Neural cell (in vitro differentiated cells): ENCODE measurements around the gene CPVL. TPM values are rescaled to one million over a fixed set of nuclear protein-coding genes. Genes with fewer than 3 reads are reported as not detected.

Source experiments
- H2AFZ ChIP-seq: fragments of 200-600, 300-800 bp; sonication (generic), shearing (Covaris generic); 2 replicates; pipeline ENCODE4 v1.6.0; 2014; ENCODE audit warnings: low read depth, mild to moderate bottlenecking, antibody characterized with exemption, low read length, moderate library complexity
- H3F3A ChIP-seq: fragments of 200-600 bp; shearing (Covaris generic); 2 replicates; pipeline ENCODE4 v1.6.1; 2016; ENCODE audit warnings: mild to moderate bottlenecking, moderate library complexity, mixed read lengths, antibody characterized with exemption, low read length; ENCODE audit not compliant: insufficient read depth, poor library complexity, severe bottlenecking
- H3K27ac ChIP-seq: fragments of 200-600, 300-800 bp; sonication (generic), shearing (Covaris generic); 2 replicates; pipeline ENCODE4 v1.5.1; 2014; ENCODE audit warnings: mild to moderate bottlenecking, low read length, moderate library complexity
- H3K27me3 ChIP-seq: fragments of 300-800, 200-600 bp; sonication (generic), shearing (Covaris generic); 2 replicates; pipeline ENCODE4 v1.6.0; 2014; ENCODE audit warnings: mild to moderate bottlenecking, low read depth, low read length, moderate library complexity; ENCODE audit not compliant: insufficient read depth
- H3K36me3 ChIP-seq: fragments of 300-800, 200-600 bp; sonication (generic), shearing (Covaris generic); 2 replicates; pipeline ENCODE4 v1.5.1; 2014; ENCODE audit warnings: mild to moderate bottlenecking, antibody characterized with exemption, low read length, moderate library complexity; ENCODE audit not compliant: insufficient read depth
- H3K4me2 ChIP-seq: fragments of 300-800, 200-600 bp; sonication (generic), shearing (Covaris generic); 2 replicates; pipeline ENCODE4 v1.6.0; 2014; ENCODE audit warnings: mild to moderate bottlenecking, low read length
- H3K4me3 ChIP-seq: fragments of 300-800, 200-600 bp; sonication (generic), shearing (Covaris generic); 2 replicates; pipeline ENCODE4 v1.5.1; 2014; ENCODE audit warnings: mild to moderate bottlenecking, low read length, moderate library complexity
- H3K79me2 ChIP-seq: fragments of 200-600 bp; shearing (Covaris generic); replicated peaks from 2 replicates; pipeline ENCODE4 v1.6.0; 2014; ENCODE audit warnings: mild to moderate bottlenecking, low read length, moderate library complexity; ENCODE audit not compliant: insufficient read depth
- H3K9ac ChIP-seq: fragments of 300-800, 200-600 bp; sonication (generic), shearing (Covaris generic); 2 replicates; pipeline ENCODE4 v1.6.1; 2016; ENCODE audit warnings: mild to moderate bottlenecking, low read length, mixed read lengths
- H3K9me2 ChIP-seq: fragments of 200-600 bp; shearing (Covaris generic); 2 replicates; pipeline ENCODE4 v1.6.1; 2016; ENCODE audit warnings: mild to moderate bottlenecking, low read length, mixed read lengths; ENCODE audit not compliant: insufficient read depth
- H3K9me3 ChIP-seq: fragments of 200-600, 300-800 bp; sonication (generic), shearing (Covaris generic); 2 replicates; pipeline ENCODE4 v1.6.1; 2016; ENCODE audit warnings: mild to moderate bottlenecking, mixed run types, low read length, moderate library complexity, mixed read lengths
- H4K20me1 ChIP-seq: fragments of 200-600 bp; shearing (Covaris generic); 2 replicates; pipeline ENCODE4 v1.6.1; 2016; ENCODE audit warnings: mild to moderate bottlenecking, mixed run types; ENCODE audit not compliant: insufficient read depth
- CTCF ChIP-seq: fragments of 450-650 bp; IDR thresholded peaks from 2 replicates; pipeline ENCODE4 v1.5.1; 2014; ENCODE audit warnings: antibody characterized with exemption, mild to moderate bottlenecking, moderate library complexity; ENCODE audit not compliant: poor library complexity, severe bottlenecking
- EP300 ChIP-seq: fragments of 450-650 bp; conservative IDR thresholded peaks from 2 replicates; pipeline ENCODE4 v1.6.1; 2014; ENCODE audit warnings: antibody characterized with exemption, mild to moderate bottlenecking, moderate library complexity; ENCODE audit not compliant: poor library complexity, severe bottlenecking
- EZH2 ChIP-seq: fragments of 200-600, 300-800 bp; shearing (Covaris generic), sonication (generic); IDR thresholded peaks from 2 replicates; pipeline ENCODE4 v1.6.1; 2014; ENCODE audit warnings: antibody characterized with exemption, low read length, borderline replicate concordance, mild to moderate bottlenecking; ENCODE audit not compliant: insufficient read depth, poor library complexity, severe bottlenecking
- MXI1 ChIP-seq: fragments of 450-650 bp; conservative IDR thresholded peaks from 2 replicates; pipeline ENCODE4 v1.6.1; 2014; ENCODE audit warnings: antibody characterized with exemption, mild to moderate bottlenecking; ENCODE audit not compliant: poor library complexity, severe bottlenecking
- POLR2AphosphoS5 ChIP-seq: IDR thresholded peaks from 2 replicates; pipeline ENCODE4 v1.6.1; 2012
- RAD21 ChIP-seq: fragments of 450-650 bp; conservative IDR thresholded peaks from 2 replicates; pipeline ENCODE4 v1.6.1; 2014; ENCODE audit warnings: antibody characterized with exemption, mild to moderate bottlenecking, moderate library complexity
- REST ChIP-seq: IDR thresholded peaks from 2 replicates; pipeline ENCODE4 v1.6.1; 2012; ENCODE audit warnings: borderline replicate concordance
- SMC3 ChIP-seq: fragments of 450-650 bp; conservative IDR thresholded peaks from 2 replicates; pipeline ENCODE4 v1.6.1; 2014; ENCODE audit warnings: antibody characterized with exemption, mild to moderate bottlenecking, moderate library complexity; ENCODE audit not compliant: poor library complexity
- TAF1 ChIP-seq: IDR thresholded peaks from 2 replicates; pipeline ENCODE4 v1.6.1; 2012; ENCODE audit warnings: low read depth
- polyA plus RNA-seq: library from polyadenylated mRNA; depleted of rRNA; stranded (reverse); fragments of >200 nt; gene quantifications from 2 replicates; pipeline ENCODE4 v1.2.3, GENCODE V29; 2014

The CPVL gene
- polyA plus RNA-seq, 1 donor from 2014 or later: 13.0 TPM

GRCh38 chr7:29075606-29076005 is 70.7 kb downstream of the CPVL start:
- Histone ChIP-seq H3K36me3 (no peaks in the 10 kb centered on the region), H3F3A (no peaks in the 10 kb centered on the region), H3K9me2 (no peaks in the 10 kb centered on the region), H3K27ac (no peak overlapping the region), H3K4me3 (no peak overlapping the region), H2AFZ (no peak overlapping the region), H4K20me1 (no peaks in the 10 kb centered on the region), H3K79me2 (no peaks in the 10 kb centered on the region), H3K9me3 (no peaks in the 10 kb centered on the region), H3K9ac (no peak overlapping the region), H3K27me3 (no peaks in the 10 kb centered on the region), H3K4me2 (no peak overlapping the region)
- TF ChIP-seq TAF1: no peak
- TF ChIP-seq EZH2: no peak
- no peak for TF ChIP-seq EP300
- no peak for TF ChIP-seq POLR2AphosphoS5
- TF ChIP-seq CTCF: no peak
- no peak for TF ChIP-seq SMC3
- TF ChIP-seq RAD21: no peak
- no peak for TF ChIP-seq MXI1
- TF ChIP-seq REST: no peak

GRCh38 chr7:29071203-29071874 is 75.0 kb downstream of the CPVL start:
- no peak for TF ChIP-seq POLR2AphosphoS5
- TF ChIP-seq EZH2: no peak
- no peak for TF ChIP-seq MXI1
- TF ChIP-seq EP300: no peak
- TF ChIP-seq SMC3: no peak
- no peak for TF ChIP-seq RAD21
- no peak for TF ChIP-seq CTCF
- TF ChIP-seq REST: no peak
- no peak for TF ChIP-seq TAF1
- Histone ChIP-seq H3F3A (no peaks in the 10 kb centered on the region), H3K4me2 (no peak overlapping the region)

More at GRCh38 chr7:29071203-29071874, 75.0 kb downstream of the CPVL start:
- H3K27ac ChIP-seq: no peak overlapping the region
- no peak overlapping the region for H3K4me3 ChIP-seq
- no peaks in the 10 kb centered on the region for H3K9me2 ChIP-seq
- no peaks in the 10 kb centered on the region for H4K20me1 ChIP-seq
- no peaks in the 10 kb centered on the region for H3K79me2 ChIP-seq
- no peaks in the 10 kb centered on the region for H3K27me3 ChIP-seq
- no peaks in the 10 kb centered on the region for H3K9me3 ChIP-seq
- no peak overlapping the region for H2AFZ ChIP-seq
- no peak overlapping the region for H3K9ac ChIP-seq
- no peaks in the 10 kb centered on the region for H3K36me3 ChIP-seq
